Activated CD8-positive, alpha-beta memory T cell treated with anti-CD3 and anti-CD28 coated beads for 4 hours (primary cell): ENCODE results near the gene SEC14L3.

Experiments
- DNase-seq, 2 donors: peaks; one replicate each; pipeline ENCODE4 v3.0.0-alpha.2; 2020; ENCODE audit warnings: low read depth in 2 of 2

Gene SEC14L3

DNA sequence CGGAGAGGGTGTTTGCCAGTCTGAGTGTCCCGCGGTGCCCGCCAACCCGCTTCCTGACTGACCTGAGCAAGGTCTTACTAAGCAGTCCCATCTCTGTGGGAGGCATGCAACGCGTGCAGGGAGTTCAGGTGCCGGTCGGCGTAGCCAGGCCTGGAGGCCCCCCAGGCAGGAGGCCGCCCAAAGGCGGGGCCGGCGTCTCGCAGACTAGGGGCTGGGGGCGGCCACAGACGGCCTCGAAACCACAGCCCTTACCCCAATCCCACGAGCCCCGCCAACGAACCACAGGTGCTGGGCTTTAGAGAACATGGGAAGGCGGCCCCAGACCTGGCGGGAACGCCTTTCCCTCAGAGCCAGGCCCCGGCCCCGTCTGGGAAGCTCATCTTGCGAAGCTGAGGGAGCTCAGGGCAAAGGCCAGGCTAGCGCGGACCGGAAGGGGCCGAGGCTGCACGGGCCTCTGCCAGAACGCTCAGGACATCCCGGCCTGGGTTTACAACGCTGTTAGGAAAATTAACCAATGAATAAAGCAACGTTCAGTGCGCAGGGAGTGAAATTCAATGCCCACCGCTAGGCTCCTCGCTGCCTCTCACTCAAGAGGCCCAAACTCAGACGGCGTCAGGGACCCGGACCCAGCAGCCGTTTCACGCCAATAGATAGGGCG lies 48.4 kb downstream of the SEC14L3 start:
- DNase-seq, result no peak

DNA sequence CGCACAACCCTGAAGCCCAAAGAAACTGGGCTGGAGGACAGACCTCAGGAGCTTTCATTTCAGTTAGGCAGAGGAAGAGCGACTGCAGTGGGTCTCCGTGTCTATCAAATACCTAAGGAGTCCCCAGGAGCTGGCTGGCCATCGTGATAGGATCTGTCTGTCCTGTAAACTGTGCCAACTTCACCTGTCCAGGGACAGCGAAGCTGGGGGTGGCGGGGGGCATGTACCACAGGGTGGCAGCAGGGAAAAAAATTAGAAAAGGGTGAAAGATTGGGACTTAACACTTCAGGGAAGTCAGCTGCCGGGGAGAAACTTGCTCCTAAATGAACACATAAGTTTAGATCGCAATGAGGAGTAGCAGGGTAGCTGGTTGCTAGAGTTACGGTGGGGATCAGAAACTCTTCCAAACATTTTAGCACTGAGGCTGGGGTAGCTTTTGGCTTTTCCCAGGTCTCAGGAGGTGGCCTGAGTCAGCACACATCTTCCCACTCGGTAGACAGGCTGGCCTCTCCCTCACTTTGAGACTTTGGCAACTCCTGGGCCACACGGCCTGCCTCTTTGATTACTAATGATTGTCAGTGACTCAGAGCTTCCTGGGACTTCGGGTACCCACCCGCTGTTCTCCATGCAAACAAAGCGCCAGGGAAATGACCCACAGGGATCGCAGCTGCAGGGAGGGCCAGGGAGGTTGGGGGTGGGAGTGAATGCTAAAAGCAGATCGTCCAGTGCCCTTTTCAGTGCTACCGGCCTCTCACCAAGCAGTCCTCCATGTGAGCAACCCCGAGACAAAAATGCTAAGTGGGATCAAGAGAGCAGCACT lies 49.1 kb downstream of the SEC14L3 start:
- DNase-seq, result no peak

DNA sequence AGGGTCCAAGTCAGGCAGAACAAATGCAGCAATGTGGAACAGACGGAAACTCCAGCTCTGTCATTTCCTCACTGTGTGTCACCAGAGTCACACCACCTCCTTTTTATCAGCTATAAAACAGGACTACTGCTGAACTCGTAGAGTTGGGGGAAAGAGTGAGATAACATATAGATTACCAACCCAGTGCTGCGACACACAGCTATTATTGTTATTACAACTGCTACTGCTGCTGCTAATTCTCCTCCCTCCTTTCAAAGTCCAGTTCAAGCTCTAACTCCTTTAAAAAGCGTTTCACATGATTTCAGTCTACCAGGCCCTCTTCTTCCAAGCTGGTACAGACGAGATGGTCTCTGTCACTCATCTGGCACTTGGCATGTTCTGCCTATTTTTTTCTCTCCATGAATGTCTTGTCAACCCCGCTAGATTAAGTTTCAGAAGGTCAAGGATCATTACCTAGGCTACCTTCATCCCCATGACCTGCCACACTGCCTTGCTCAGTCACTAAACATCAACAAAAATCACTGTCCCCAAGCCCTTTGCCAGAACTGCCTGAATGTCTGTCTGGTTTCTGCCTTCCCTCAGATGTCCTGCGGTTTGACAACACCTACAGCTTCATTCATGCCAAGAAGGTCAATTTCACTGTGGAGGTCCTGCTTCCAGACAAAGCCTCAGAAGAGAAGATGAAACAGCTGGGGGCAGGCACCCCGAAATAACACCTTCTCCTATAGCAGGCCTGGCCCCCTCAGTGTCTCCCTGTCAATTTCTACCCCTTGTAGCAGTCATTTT lies 49.9 kb downstream of the SEC14L3 start:
- DNase-seq, result no peak

DNA sequence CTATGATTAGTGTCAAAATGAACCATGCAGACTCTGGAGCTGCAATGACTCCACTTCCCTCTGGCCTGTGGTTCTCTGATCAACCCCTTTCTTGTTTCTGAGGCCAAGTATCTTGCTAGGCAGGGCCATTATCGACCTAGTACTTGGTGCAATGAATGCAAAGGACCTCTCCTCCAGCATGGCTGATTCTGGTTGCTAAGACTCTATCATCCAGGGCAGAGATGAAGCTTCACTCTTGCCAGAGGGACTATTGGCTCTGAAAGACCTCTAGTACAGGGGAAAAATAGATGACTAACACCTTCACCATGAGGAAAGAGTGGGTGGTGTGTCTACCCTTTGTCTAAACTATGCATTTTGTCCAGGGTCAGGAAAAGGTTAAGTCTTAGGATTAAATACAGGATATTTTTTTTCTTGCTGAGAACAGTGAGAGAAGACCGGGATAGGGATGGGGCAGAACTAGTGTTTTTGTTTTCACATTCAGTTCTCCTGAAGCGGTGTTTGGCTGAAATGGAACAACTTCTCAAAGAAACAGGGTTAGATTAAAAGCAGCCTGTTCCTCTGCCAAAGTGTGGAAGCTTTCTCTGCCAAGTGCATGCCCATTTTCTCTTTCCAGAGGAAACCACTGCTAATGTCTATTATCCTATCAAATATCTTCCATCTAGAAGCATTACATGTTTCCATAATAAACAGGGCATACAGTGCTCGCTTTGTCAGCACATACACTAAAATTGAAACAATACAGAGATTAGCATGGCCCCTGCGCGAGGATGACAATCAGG lies 51.3 kb downstream of the SEC14L3 start:
- DNase-seq, result no peak

DNA sequence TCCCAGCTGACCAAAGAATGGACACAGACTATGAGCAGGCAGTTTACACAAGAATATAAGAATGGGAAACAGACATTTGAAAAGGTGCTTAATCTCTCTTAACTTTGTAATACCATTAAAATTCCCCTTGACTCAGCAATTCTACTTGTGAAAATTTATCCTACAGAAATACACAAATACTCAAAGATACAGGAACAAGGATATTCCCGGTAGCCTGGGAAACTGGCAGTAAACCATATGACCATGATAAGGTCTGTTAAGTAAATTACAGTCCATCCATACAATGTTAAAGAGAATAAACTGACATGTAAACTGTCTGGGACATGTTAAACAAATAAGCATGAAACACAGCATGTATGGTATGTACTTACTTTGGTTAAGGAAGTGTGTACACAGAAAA lies 55.0 kb downstream of the SEC14L3 start:
- DNase-seq, result no peak

DNA sequence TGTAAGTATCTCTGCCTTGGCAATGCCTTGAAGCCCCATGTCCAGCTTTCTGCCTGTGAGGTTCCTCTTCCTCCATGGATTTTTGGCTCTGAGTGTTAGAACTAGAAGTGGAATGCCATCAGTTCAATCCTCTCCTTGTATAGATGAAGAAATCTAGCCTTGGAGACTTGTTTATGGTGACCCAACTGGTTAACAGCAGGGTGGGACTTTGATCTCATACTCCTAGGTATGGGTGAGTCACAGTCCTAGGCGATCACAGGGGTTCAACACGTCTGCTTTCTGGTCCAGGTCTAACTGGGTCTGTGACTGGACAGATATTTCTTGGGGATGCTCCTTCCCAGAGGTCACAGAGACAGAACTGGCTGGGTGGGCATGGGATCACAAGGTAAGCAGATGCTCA lies 55.4 kb downstream of the SEC14L3 start:
- no peak for DNase-seq

DNA sequence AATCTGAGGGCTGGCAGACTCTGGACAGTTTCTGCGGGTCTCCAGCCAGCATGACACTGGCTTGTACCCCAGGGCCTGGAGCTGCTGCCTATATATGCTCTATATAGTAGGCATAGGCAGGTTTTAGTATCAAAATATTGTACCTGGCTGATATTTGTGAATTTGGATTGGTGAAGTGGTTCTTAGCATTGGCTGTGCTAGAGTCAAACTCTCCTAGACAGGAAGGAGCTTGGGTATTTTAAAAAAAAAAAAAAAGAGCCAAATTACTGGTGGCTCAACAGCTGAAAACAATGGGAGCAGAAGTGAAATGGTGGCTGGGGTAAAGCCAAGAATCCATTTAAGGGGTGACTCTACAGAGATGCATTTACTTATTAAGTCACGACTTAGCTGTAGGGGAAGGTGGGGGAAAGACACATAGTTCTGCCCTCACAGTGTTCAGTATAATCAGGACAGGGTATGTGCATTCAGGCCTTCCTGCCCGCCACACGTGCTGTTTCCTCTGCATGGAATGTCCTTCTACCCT lies 57.2 kb downstream of the SEC14L3 start:
- DNase-seq, result no peak

DNA sequence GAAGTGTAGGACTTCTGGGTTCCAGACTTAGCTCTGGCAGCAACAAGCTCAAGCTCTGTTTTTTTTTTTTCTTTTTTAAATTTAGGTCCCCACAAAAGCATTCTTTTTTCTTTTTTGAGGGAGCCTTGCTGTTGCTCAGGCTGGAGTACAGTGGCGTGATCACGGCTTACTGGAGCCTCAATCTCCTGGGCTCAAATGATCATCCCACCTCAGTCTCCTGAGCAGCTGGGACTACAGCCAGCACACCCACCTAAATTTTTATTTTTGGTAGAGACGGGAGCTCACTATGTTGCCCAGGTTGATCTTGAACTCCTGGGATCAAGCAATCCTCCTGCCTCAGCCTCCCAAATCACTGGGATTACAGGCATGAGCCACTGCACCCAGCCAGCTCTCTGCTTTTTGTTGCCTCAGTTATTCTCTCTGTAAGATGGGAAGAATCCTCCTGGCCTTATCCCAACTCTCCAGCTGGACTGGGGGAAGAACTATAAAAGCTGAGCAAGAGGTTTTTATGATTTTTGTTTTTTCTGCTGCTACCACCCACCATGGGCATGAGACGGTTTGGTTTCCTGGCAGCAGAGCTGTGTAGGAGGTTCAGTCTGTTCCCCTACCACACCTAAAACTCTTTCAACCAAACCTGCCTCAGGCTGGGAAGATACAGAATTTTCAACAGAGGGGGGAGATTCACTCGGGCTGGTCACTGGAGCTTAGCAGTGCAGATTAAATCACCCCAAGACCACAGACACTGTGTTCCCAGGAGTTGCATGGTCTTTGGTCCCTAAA lies 57.9 kb downstream of the SEC14L3 start:
- no peak for DNase-seq

DNA sequence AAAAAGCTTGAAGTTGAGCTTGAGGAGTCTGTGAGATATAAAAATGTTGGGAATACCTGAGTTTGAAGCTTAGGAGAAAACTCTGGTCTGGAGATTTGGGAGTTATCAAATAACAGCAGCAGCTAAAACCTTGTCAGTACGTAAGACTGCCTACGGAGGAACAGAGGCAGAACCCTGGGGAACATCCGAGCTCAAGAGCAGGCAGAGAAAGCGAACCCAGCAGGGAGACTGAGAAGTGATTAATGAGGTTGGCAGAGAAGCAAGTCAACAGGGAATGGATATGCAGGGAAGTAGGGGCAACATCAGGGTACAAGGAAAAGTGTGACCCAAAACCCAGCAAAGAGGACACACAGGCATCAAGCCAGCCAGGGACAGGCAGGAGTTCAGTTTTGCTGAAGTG lies 58.8 kb downstream of the SEC14L3 start:
- no peak for DNase-seq

DNA sequence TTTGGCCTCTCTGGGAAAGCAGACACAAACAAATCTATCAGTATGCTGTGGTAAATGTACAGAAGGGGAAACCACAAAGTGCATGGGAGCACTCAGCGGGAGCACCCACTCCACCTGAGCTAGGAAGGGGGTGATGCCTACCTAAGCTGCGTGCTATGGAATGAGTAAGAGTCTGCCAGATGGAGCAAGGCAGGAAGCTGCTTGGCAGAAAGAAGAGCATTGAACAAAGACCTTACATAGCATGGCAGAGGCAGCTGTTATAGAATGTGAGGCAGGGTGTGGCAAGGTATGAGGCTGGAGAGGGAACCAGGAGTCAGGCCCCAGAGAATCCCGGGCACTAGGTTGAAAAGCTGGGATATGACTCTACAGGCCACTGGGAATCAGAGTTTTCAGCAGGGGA lies 60.0 kb downstream of the SEC14L3 start:
- no peak for DNase-seq
